Umbilical cord (tissue), 2 donors: ENCODE results near the gene TRIM17. TPM values are rescaled to one million over a fixed set of nuclear protein-coding genes. Genes with fewer than 3 reads are reported as not detected.
A peak's percentile ranks its signal among the peaks of the same experiment; 100 is the strongest.
"Not testable (repeated sequence)": the region's sequence is repeated elsewhere in the genome, so short reads cannot be mapped to it uniquely, and the experiment has no call there.

Experiments used
- DNase-seq: peaks from one replicate; pipeline ENCODE4 v3.0.0-alpha.2; 2015; ENCODE audit warnings: low spot score
- total RNA-seq: library from RNA; depleted of rRNA; stranded (reverse); fragments of >200 nt; gene quantifications from one replicate; pipeline ENCODE4 v1.2.3, GENCODE V29; 2014; ENCODE audit warnings: low replicate concordance; ENCODE audit not compliant: insufficient read depth

The TRIM17 gene
- total RNA-seq, 1 donor from 2014 or later: not detected

DNA sequence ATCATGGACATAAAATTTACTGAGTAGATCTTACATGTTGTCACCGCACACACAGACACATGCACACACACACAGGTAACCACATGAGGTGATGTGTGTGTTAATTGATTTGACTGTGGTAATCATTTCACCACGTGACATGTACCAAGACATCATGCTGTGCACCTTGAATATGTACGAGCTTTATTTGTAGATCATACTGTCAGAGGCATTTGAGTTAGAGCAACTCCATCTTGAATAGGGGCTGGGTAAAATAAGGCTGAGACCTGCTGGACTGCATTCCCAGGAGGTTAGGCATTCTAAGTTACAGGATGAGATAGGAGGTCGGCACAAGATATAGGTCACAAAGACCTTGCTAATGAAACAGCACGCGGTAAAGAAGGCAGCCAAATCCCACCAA is 31.7 kb upstream of the TRIM17 start:
- DNase-seq: no peak

DNA sequence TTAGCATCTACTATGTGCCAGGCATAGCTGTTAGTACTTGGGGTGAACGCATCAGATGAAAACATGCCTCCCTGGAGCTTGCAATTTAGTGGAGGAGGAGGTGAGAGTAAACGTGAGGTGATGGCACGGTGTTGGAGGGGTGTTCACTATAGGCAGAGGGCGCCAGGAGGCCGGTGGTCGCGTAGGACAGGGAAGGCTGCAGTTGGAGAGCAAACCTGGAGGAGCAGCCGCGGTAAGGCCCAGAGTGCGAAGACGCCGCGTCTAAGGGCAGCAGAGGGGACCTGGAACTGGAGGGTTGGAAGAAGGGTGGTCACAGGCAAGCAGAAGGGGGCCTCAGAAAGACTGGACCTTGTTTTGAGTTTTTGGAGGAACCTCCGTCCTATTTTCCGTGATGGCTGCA is 30.2 kb upstream of the TRIM17 start:
- DNase-seq: no peak

DNA sequence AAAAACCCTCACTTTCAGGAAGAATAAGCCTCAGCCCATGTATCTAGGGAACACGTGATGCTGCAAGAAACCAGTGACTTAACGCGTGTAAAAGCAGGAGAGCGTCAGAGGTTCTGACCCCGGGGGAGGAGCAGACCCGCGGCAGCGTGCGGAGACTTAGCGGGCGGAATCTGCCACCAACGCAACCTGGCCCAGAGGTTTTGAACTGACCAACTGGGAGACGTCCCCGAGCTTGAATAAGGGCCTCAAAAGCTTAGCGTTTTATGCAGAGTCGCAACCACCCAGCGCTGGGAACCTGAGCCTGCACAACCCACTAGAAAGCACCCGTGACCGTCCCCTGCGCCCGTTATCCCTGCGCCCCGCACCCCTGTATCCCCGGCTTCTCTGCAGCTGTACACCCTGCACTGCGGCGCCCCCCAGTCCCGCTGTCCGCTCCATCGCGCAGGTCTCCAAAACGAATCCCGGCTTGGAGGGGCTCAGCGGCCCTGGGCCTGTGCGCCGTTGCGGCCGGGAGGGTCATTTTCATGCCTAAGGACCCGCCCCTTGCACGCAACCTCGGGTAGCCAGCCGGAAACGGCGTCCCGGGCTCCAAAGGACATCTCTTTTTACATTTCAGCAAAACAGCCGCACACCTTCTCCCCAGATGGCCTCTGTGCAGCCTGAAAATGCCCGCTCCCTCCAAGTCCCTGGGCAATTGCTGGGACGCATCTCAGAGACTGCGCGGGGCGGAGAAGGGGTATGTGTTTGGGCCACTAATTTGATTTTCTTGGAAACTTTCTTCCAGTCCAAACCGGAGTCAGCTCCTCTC is 29.4 kb upstream of the TRIM17 start:
- DNase-seq: peak; percentile 60

DNA sequence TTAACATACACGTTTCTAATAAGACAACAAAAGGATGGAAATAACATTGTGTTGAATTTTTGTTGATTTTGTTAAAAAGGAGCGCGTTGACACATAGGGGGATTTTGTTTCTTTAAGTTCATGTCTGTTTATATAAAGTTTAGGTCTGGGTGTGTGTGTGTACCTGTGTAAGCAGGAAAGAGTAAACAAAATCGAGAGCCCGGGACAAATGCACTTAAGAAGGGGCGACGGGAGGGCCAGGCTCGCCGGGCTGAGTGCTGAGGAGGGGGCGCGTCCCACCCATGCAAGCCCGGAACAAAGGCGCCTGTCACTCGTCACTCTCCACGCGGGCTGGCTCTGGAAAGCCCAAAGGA is 28.8 kb upstream of the TRIM17 start:
- no peak for DNase-seq

DNA sequence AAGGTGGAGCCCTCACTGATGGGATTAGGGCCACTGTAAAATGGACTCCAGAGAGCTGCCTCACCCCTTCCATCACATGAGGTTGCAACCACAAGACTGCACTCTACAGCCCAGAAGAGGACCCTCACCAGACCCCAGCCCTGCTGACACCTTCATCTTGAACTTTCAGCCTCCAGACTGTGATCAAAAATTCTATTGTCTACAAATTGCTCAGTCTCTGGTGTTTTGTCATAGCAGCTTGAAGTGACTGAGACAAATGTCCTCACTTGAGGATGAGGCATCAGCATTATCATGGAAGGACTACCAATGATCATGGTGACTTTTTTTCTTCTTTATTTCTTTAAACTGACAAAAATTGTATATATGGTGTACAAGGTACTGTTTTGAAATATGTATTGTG is 26.7 kb upstream of the TRIM17 start:
- no peak for DNase-seq

DNA sequence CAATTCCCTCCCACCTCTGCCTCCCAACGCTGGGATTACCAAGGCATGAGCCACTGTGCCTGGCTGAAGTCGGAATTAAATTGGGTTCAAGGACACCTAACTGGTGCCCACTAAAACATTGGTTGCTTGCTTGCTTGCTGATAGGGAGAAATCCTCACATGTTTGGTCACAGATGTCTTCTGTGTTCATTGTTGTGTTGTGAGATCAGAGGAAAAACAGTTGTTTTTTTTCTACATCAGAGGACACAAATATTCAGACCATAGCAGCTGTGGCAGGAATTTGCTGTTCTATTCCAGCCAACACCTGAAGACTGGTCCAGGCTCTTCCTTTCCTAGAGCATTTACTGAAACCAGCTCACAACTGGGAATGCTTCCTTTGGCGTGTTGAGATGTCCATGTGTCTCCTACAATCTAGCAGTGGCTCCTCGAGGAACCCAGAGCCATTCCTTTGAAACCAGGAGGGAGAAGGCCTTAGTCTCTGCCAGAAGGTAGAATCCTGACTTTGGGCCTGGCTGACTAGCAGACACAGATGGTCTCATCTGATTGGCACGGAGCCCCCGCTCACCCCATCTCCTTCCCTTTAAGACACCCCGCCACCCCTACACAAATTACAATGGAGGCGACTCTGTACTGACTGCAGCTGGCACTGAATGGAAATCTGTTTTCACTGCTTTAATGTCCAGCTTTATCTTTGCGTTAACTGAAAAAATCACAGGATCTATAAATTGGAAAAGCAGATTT is 24.3 kb upstream of the TRIM17 start:
- DNase-seq: no peak

DNA sequence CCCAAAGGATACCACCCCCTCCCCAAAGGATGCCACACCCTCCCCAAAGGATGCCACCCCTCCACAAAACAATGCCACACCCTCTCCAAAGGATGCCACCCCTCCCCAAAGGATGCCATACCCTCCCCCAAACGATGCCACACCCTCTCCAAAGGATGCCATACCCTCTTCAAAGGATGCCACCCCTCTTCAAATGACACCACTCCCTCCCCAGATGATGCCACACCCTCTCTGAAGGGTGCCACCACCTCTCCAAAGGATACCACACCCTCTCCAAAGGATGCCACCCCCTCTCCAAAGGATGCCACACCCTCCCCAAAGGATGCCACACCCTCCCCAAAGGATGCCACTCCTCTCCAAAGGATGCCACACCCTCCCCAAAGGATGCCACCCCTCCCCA is 21.6 kb upstream of the TRIM17 start:
- DNase-seq: no peak

DNA sequence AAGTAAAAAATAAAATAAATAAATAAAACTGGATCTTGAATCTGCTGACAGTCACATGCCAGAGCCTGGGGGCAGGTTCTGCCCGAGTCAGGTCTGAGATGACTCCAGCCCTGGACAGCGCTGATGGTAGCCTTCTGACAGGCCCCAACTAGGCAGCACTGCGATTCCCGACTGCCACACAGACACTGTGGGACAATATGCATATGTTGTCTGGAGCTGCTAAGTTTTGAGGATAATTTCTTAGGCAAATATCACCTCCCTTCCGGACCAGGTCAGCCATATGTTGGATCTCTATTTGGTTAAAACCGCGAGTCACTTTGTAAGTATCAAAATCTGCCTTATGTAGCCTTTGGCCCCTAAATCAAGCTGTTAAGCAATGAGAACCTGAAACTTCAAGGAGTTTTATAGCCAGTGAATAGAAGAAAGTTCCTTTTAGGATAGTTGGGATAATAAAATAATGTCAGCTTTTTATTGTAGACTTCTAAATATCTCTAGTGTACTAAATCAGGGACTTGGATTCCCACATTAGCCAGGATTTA is 20.8 kb upstream of the TRIM17 start:
- no peak for DNase-seq

DNA sequence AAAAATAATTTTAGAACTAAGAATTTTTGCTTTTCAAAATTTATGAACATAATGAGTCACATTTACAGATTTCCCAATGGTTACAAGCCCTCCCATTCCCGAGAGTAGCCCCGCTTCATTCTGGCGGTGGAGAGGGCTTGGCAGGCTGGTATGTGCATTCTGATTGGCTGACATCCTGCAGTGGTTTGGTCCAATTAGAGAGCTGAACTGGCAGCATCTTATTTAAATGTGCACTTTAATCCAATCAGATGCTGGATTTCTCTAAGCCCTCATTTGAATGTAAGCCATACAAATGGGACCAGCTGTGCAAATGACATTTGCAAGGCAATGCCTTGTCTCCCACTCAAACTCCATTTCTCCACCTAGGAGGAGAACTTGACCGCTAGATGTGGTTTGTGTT is 18.0 kb upstream of the TRIM17 start:
- no peak for DNase-seq

DNA sequence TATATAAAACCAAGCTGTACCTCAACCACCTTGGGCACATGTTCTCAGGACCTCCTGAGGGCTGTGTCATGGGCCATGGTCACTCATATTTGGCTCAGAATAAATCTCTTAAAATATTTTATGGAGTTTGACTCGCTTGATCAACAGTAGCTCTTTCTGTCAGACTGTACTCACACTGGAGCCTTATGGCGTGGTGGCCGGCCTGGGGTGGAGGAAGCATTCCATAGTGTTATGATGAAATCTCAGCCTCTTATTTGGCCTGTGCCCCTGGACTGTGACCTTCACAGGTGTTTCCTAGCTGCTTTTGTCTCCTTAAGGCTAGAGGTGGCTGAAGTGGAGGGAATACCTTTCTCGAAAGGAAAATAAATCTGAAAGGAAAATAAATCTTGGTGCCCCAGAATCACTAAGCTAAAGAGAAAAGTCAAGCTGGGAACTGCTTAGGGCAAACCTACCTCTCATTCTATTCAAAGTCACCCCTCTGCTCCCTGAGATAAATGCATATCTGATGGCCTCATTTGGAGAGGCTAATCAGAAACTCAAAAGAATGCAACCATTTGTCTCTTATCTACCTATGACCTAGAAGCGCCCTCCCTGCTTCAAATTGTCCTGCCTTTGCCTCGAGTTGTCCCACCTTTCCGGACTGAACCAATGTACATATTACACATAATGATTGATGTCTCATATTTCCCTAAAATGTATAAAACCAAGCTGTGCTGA is 16.8 kb upstream of the TRIM17 start:
- not testable (repeated sequence) for DNase-seq

DNA sequence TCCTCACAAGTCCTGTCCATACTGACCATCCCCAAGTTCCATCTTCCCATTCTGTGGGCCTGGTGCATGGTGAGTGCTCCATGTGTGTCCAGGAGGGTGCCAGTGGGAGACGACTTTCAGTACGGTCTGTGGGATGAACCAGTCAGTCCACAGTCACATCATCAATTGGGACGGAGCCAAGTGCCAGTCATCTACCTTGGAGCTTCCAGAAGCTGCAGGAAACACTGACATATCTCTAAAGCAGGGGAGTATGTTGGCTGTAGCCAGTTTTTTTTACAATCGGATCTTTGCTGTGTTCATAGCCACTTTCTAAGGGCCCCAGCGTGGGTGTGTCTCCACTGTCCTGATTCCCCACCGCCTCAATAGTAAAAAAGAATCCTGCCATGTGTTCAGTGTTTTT is 13.6 kb upstream of the TRIM17 start:
- DNase-seq: no peak

DNA sequence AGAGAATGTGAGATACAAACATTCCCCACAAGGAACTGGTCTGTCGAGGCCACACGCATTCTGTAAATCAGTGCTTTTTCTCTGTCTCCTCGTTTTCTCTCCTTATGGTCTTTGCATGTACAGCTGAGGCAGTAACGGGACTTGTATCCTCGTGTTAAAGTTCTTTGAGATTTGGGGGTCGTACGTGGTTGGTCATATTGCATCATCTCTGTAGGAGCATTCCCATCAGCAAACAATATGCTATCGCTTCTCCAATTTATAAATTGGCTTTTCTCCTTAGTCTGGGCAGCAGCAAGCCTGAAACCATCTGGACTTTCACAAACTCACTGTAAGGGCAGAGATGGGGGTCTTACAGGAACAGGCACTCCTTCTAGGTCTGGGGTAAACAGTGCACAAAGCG is 13.0 kb upstream of the TRIM17 start:
- DNase-seq: no peak

DNA sequence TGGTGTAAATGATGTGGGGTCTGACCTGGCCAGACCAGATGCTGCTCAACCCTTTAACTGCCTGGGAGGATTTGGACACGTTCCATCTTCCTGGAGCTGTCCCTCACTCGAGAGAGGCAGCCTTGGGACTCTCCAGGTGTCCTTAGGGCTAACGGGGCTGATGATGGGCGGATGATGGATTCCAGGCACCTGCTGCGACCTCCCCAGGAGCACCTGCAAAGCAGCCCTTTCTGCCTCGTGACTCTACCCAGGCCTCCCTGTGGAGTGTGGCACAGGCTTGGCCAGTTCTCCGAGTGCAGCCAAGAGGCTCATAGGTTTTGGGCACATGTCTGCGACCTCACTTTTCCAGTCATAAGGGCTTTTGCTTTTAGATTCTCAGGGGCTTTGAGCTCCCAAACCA is 12.3 kb upstream of the TRIM17 start:
- DNase-seq: no peak

DNA sequence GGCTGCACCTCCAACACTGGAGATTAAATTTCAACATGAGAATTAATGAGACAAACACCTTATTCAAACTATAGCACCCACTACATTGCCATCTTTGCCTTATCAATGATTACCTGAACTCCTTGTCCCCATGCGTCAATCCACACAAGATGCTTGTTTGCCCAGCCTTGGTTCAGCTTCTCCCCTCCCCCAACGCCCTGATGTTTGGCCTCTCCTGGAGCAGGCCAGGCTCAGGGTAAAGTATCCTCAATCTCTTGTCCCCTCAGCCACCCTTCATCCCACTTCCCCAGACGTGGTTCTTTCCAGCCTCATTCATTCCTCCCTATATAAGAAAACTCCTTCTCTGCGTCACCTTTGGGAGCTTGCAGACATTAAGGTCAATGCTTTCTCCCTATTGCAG is 11.8 kb upstream of the TRIM17 start:
- DNase-seq: no peak

DNA sequence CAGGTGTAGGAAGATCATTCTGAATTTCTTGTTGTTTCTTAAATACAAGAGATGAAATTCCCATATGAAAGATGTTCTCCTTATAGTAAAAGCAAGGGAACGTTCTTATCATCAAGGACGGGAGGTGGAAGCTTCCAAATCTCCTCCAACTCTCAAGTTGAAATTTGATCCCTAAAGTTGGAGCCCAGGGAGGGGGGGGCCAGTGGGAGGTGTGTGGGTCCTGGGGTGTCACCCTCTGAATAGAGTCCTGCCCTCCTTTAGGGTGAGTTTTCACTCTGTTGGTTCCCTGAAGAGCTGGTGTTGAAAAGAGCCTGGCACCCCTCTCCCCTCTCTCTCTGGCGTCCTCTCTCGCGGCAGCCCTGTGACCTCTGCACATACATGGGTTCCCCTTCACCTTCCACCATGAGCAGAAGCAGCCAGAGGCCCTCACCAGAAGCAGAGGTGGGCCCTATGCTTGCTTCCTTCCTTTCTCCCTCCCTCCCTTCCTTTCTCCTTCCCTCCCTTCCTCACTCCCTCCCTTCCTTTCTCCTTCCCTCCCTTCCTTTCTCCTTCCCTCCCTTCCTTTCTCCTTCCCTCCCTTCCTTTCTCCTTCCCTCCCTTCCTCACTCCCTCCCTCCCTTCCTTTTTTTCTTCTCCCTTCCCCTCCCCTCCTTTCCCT is 10.0 kb upstream of the TRIM17 start:
- no peak for DNase-seq

DNA sequence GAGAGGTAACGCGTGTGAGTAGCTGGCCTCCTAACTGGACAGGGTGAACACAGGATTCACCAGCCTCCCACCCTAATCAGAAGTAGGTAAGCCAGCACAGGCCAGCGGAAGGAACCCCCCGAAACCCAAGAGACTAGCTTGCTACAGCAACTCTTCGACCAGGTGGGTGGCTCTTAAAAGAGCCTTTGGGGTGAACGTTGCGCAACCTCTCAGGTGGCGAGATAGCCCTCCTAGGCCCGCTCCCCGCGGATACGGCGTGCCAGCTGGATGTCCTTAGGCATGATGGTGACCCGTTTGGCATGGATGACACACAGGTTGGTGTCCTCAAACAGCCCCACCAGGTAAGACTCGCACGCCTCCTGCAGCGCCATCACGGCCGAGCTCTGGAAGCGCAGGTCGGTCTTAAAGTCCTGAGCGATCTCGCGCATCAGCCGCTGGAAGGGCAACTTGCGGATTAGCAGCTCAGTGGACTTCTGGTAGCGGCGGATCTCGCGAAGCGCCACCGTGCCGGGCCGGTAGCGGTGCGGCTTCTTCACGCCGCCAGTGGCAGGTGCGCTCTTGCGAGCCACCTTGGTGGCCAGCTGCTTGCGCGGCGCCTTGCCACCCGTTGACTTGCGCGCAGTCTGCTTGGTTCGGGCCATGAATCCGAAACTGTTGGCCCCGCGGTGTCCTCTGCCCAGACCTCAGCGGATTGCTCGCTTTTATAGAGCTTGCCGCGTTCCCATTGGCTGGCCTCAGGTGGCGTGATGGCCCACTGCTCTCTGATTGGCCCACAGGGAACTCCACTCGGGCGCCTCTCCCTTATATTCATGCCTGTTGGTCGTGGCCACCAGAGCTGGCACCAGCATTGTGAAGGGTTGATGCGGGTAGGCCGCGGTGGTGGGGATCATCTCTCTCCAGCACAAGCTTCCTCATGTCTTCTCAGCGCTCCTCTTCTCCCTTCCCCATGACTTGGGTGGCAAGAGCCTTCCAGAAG is 8.3 kb upstream of the TRIM17 start:
- no peak for DNase-seq

DNA sequence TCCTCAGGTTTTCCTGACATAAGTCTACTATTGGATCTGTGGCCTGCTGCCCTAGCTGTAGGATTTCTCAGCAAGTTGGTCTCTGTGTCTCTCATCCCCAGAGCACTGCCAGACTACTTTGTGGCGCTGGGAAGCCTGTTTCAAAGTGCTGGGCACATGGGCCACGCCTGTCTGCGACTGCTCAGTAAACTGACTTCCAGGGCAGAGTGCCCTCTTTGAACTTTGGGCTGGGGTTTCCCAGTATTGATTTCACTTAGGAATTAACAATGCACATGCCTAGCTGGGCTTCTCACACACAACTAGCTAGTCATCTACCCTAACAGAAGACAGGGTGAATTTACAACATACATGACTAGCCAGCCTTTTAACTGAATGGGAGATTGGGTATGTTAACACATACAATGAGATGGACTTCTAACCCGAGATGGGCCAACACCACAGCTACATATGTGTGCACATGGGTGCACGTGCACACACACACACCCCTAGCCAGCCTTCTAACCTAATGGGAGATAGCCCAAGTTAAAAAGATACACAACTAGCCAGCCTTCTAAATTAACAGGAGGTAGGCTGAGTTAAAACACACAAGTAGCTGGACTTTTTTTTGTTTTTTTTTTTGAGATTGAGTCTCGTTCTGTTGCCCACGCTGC is 6.9 kb upstream of the TRIM17 start:
- no peak for DNase-seq

DNA sequence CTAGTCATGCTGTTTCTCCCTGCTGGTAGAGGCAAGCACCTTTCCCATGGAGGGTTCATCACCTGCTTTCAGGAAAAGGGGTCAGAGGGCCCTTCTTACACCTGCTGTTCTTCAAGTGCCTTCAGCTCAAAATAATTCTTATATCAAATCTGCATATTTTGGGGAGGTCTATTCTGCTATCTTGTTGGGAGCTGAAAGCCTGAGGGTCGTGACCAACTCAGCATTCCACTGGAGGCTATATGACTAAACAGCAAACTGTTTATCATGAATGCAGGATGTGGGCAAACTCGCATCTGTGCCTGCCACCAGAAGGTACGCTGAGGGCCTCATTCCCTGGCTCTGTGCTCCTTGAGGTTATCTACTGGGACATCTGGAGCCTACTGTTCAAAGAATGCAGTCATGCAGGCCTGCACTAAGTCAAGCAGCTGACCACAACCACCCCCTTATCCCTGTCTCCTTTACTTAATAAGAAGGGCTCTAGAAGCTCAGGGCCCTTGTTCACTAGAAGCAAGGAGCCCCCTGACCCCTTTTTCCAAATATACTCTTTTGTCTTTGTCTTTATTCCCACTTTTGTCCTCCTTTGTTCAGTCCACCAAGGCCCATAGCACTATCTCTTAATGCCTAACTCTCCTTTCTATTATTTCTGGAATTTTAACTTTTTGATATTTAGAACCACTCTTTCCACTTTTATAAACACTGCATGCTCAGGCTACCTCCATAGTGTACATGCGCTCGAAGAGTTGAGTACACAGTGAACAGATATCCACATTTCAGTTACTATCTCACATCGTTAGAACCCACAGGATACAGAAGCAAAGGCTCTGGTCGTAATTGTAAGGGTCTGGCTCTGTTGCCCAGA is 4.5 kb upstream of the TRIM17 start:
- no peak for DNase-seq
